GM12875 (cell line): ENCODE measurements around the gene TRIM65.
A peak's percentile ranks its signal among the peaks of the same experiment; 100 is the strongest.

Experiments used
- H3K4me3 ChIP-seq: one replicate; pipeline ENCODE4 v1.5.1; 2011; ENCODE audit warnings: low read depth, low read length, control low read depth
- CTCF ChIP-seq: IDR thresholded peaks from 2 replicates; pipeline ENCODE4 v1.5.1; 2011; ENCODE audit warnings: low read depth, mild to moderate bottlenecking, control low read depth, inconsistent platforms, low read length, moderate library complexity, borderline replicate concordance; ENCODE audit not compliant: insufficient read depth

Gene TRIM65

GRCh38 chr17:75880266-75880665 lies 16.5 kb downstream of the TRIM65 start:
- TF ChIP-seq CTCF = no peak
- no peak overlapping the region for H3K4me3 ChIP-seq

GRCh38 chr17:75878174-75878998 lies 18.4 kb downstream of the TRIM65 start, which contains the start of gene TRIM47:
TSS of gene TRIM47 (minus strand) at chr17:75878581. CDS start at chr17:75878548, 33 bp downstream.
- TF ChIP-seq CTCF = no peak
- peak within 1 kb of the TSS; percentile 61 for H3K4me3 ChIP-seq

- H3K4me3 ChIP-seq = peak overlapping the region; percentile 61
- peak; percentile 80 for TF ChIP-seq CTCF
Measured at GRCh38 chr17:75877752-75878173, 19.0 kb downstream of the TRIM65 start.

GRCh38 chr17:75876938-75877751 lies 19.6 kb downstream of the TRIM65 start:
- TF ChIP-seq CTCF = no peak
- H3K4me3 ChIP-seq = peak overlapping the region; percentile 61

- TF ChIP-seq CTCF = peak; percentile 49
- H3K4me3 ChIP-seq = peak overlapping the region; percentile 61
Measured at GRCh38 chr17:75876190-75876937, 20.4 kb downstream of the TRIM65 start.

- TF ChIP-seq CTCF = no peak
- H3K4me3 ChIP-seq = no peak overlapping the region
Measured at GRCh38 chr17:75875940-75876189, 20.9 kb downstream of the TRIM65 start.
